ENCODE measurements around the gene WDR93.
"Not testable (repeated sequence)": the region's sequence is repeated elsewhere in the genome, so short reads cannot be mapped to it uniquely, and the experiment has no call there.

Gene WDR93

DNA sequence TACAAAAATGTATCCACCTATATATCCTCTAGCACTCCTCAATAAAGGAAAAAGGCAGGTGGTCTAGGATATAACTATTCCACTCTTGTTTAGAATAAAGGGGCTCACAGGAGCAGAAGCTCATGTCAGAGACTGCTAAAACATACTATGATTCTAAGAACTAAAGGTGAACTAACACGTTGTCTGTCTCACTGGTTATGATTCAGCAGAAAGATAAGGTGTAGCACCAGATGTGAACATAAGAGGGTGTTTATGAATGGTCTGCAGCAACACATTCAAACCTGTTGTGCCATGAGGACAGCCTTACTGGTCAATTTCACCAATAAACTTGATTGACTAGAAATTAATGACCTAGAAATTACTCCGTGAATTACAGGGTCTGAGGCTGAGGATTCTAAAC lies 4.6 kb upstream of the WDR93 start:
- no peak overlapping the region for H3K9ac ChIP-seq (ENCODE audit: low read depth in 1 of 2, low read length in 2 of 2)
- peaks cover 3 to 24% of the 10 kb centered on the region in 2 donors for H3K36me3 ChIP-seq (ENCODE audit: control insufficient read depth in 2 of 2, insufficient read depth in 2 of 2, low read length in 2 of 2)
- H3K4me3 ChIP-seq (ENCODE audit: low read length in 2 of 2) = no peak overlapping the region
- no peaks in the 10 kb centered on the region for H3K9me3 ChIP-seq (ENCODE audit: control insufficient read depth in 2 of 2, low read length in 2 of 2)
- H3K27ac ChIP-seq (ENCODE audit: low read depth in 2 of 2, low read length in 2 of 2) = no peak overlapping the region
- H3K4me1 ChIP-seq (ENCODE audit: control insufficient read depth in 2 of 2, insufficient read depth in 2 of 2, low read length in 2 of 2) = peaks cover 9 to 10% of the 10 kb centered on the region in 2 donors
- H3K27me3 ChIP-seq (ENCODE audit: control insufficient read depth in 2 of 2, insufficient read depth in 2 of 2, low read length in 2 of 2) = no peaks in the 10 kb centered on the region

DNA sequence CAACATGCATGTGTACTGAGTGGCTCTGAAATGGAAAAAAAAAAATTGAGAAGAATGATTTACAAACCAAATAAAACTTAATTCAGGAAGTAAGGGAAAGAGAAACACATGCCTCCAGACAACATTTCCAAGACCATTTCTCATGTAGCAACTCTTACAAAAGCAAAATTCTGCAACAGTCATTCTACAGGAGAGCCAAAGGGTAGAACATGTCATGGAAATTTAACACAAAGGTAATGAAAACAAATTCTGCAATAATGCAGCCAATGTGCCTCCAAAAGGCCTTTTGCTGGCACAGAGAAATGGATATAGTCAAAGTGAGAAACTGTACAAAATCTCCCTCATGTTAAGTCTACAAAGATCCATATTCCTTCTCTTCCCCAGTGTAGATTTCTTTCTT lies 4.1 kb upstream of the WDR93 start:
- Histone ChIP-seq H3K4me1 (ENCODE audit: control insufficient read depth in 2 of 2, insufficient read depth in 2 of 2, low read length in 2 of 2) (peaks cover 6 to 11% of the 10 kb centered on the region in 2 donors), H3K4me3 (ENCODE audit: low read length in 2 of 2) (no peak overlapping the region), H3K9me3 (ENCODE audit: control insufficient read depth in 2 of 2, low read length in 2 of 2) (no peaks in the 10 kb centered on the region), H3K27ac (ENCODE audit: low read depth in 2 of 2, low read length in 2 of 2) (no peak overlapping the region), H3K27me3 (ENCODE audit: control insufficient read depth in 2 of 2, insufficient read depth in 2 of 2, low read length in 2 of 2) (no peaks in the 10 kb centered on the region), H3K36me3 (ENCODE audit: control insufficient read depth in 2 of 2, insufficient read depth in 2 of 2, low read length in 2 of 2) (peaks cover 3 to 24% of the 10 kb centered on the region in 2 donors), H3K9ac (ENCODE audit: low read depth in 1 of 2, low read length in 2 of 2) (no peak overlapping the region)

- Histone ChIP-seq H3K4me3 (ENCODE audit: low read length in 2 of 2) (peak overlapping the region; percentile 96 to 98), H3K4me1 (ENCODE audit: control insufficient read depth in 2 of 2, insufficient read depth in 2 of 2, low read length in 2 of 2) (peaks cover 4 to 11% of the 10 kb centered on the region in 2 donors), H3K9ac (ENCODE audit: low read depth in 1 of 2, low read length in 2 of 2) (peak overlapping the region; percentile 95 to 96), H3K27ac (ENCODE audit: low read depth in 2 of 2, low read length in 2 of 2) (peak overlapping the region; percentile 80 to 88)
- H3K27me3 ChIP-seq (ENCODE audit: control insufficient read depth in 2 of 2, insufficient read depth in 2 of 2, low read length in 2 of 2); H3K36me3 ChIP-seq (ENCODE audit: control insufficient read depth in 2 of 2, insufficient read depth in 2 of 2, low read length in 2 of 2); H3K9me3 ChIP-seq (ENCODE audit: control insufficient read depth in 2 of 2, low read length in 2 of 2): not testable (repeated sequence)
Observed at GRCh38 chr15:89689930-89690275, 708 bp upstream of the WDR93 start.

- no peaks in the 10 kb centered on the region for H3K9me3 ChIP-seq (ENCODE audit: control insufficient read depth in 2 of 2, low read length in 2 of 2)
- H3K4me1 ChIP-seq (ENCODE audit: control insufficient read depth in 2 of 2, insufficient read depth in 2 of 2, low read length in 2 of 2) = peaks cover 4 to 9% of the 10 kb centered on the region in 2 donors
- H3K9ac ChIP-seq (ENCODE audit: low read depth in 1 of 2, low read length in 2 of 2) = no peak overlapping the region
- H3K4me3 ChIP-seq (ENCODE audit: low read length in 2 of 2) = no peak overlapping the region
- no peak overlapping the region for H3K27ac ChIP-seq (ENCODE audit: low read depth in 2 of 2, low read length in 2 of 2)
- H3K36me3 ChIP-seq (ENCODE audit: control insufficient read depth in 2 of 2, insufficient read depth in 2 of 2, low read length in 2 of 2) = no peaks in the 10 kb centered on the region
- H3K27me3 ChIP-seq (ENCODE audit: control insufficient read depth in 2 of 2, insufficient read depth in 2 of 2, low read length in 2 of 2) = no peaks in the 10 kb centered on the region
Observed at GRCh38 chr15:89693091-89693490, 2.5 kb downstream of the WDR93 start.

DNA sequence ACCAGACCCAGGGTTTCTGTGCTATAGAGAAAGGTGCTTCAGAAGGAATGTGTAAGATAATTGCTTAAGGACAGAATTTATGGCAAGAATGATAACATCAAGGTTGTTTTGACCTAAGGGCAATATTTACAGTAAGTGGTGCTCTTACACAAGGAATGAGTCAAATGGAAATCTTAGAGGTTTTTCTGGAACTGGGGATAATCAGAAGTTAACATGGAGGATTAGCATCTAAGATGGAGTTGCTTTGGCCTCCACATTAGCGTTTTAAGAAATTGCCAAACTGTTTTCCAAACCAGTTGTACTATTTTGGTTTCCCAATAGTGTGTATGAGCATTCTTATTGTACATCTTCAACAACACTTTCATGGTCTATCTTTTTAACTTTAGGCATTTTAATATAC lies 3.1 kb downstream of the WDR93 start:
- no peak overlapping the region for H3K27ac ChIP-seq (ENCODE audit: low read depth in 2 of 2, low read length in 2 of 2)
- no peaks in the 10 kb centered on the region for H3K36me3 ChIP-seq (ENCODE audit: control insufficient read depth in 2 of 2, insufficient read depth in 2 of 2, low read length in 2 of 2)
- no peaks in the 10 kb centered on the region for H3K9me3 ChIP-seq (ENCODE audit: control insufficient read depth in 2 of 2, low read length in 2 of 2)
- H3K9ac ChIP-seq (ENCODE audit: low read depth in 1 of 2, low read length in 2 of 2) = no peak overlapping the region
- peaks cover 4 to 8% of the 10 kb centered on the region in 2 donors for H3K4me1 ChIP-seq (ENCODE audit: control insufficient read depth in 2 of 2, insufficient read depth in 2 of 2, low read length in 2 of 2)
- no peaks in the 10 kb centered on the region for H3K27me3 ChIP-seq (ENCODE audit: control insufficient read depth in 2 of 2, insufficient read depth in 2 of 2, low read length in 2 of 2)
- no peak overlapping the region for H3K4me3 ChIP-seq (ENCODE audit: low read length in 2 of 2)

DNA sequence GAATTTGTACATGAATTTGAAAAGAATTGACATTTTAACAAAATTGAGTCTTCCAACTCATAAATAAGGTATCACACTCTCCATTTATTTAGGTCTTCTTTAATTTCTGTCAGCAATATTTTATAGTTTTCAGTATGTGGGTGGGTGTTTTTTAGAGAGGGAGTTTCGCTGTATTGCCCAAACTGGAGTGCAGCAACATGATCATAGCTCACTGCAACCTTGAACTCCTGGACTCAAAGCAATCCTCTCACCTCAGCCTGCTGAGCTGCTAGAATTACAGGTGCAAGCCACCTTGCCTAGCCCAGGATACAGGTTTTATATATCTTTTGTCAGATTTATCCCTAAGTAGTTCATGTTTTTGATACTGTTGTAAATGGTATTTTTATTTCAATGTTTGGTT lies 4.6 kb downstream of the WDR93 start:
- H3K36me3 ChIP-seq (ENCODE audit: control insufficient read depth in 2 of 2, insufficient read depth in 2 of 2, low read length in 2 of 2) = no peaks in the 10 kb centered on the region
- no peaks in the 10 kb centered on the region for H3K27me3 ChIP-seq (ENCODE audit: control insufficient read depth in 2 of 2, insufficient read depth in 2 of 2, low read length in 2 of 2)
- H3K9ac ChIP-seq (ENCODE audit: low read depth in 1 of 2, low read length in 2 of 2) = no peak overlapping the region
- no peaks in the 10 kb centered on the region for H3K9me3 ChIP-seq (ENCODE audit: control insufficient read depth in 2 of 2, low read length in 2 of 2)
- no peak overlapping the region for H3K4me3 ChIP-seq (ENCODE audit: low read length in 2 of 2)
- no peak overlapping the region for H3K27ac ChIP-seq (ENCODE audit: low read depth in 2 of 2, low read length in 2 of 2)
- H3K4me1 ChIP-seq (ENCODE audit: control insufficient read depth in 2 of 2, insufficient read depth in 2 of 2, low read length in 2 of 2) = peaks cover 0 to 3% of the 10 kb centered on the region in 2 donors

DNA sequence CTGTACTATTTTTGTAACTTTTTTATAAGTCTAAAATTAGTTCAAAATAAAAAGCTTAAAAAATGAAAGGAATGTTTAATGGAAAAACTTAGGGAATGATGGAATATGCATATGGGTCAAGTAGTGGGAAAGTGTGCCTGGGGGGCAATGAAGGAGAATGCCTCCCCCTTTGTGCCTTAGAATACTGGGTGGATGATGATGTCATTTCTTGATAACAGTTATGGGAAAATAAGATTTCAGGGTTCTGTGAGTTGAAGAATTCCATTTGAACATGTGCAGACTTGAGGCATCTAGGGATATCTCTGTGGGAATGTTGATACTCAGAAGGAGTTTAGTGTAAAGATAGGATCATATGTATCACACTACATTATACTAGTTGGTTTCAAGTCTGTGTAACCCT lies 13.8 kb downstream of the WDR93 start:
- Histone ChIP-seq H3K9me3 (ENCODE audit: control insufficient read depth in 2 of 2, low read length in 2 of 2) (no peaks in the 10 kb centered on the region), H3K4me3 (ENCODE audit: low read length in 2 of 2) (no peak overlapping the region), H3K27me3 (ENCODE audit: control insufficient read depth in 2 of 2, insufficient read depth in 2 of 2, low read length in 2 of 2) (no peaks in the 10 kb centered on the region), H3K36me3 (ENCODE audit: control insufficient read depth in 2 of 2, insufficient read depth in 2 of 2, low read length in 2 of 2) (no peaks in the 10 kb centered on the region), H3K27ac (ENCODE audit: low read depth in 2 of 2, low read length in 2 of 2) (no peak overlapping the region), H3K4me1 (ENCODE audit: control insufficient read depth in 2 of 2, insufficient read depth in 2 of 2, low read length in 2 of 2) (no peaks in the 10 kb centered on the region), H3K9ac (ENCODE audit: low read depth in 1 of 2, low read length in 2 of 2) (no peak overlapping the region)

- Histone ChIP-seq H3K9me3 (ENCODE audit: control insufficient read depth in 2 of 2, low read length in 2 of 2) (no peaks in the 10 kb centered on the region), H3K36me3 (ENCODE audit: control insufficient read depth in 2 of 2, insufficient read depth in 2 of 2, low read length in 2 of 2) (no peaks in the 10 kb centered on the region), H3K27me3 (ENCODE audit: control insufficient read depth in 2 of 2, insufficient read depth in 2 of 2, low read length in 2 of 2) (no peaks in the 10 kb centered on the region), H3K4me3 (ENCODE audit: low read length in 2 of 2) (no peak overlapping the region), H3K4me1 (ENCODE audit: control insufficient read depth in 2 of 2, insufficient read depth in 2 of 2, low read length in 2 of 2) (no peaks in the 10 kb centered on the region), H3K27ac (ENCODE audit: low read depth in 2 of 2, low read length in 2 of 2) (no peak overlapping the region), H3K9ac (ENCODE audit: low read depth in 1 of 2, low read length in 2 of 2) (no peak overlapping the region)
Observed at GRCh38 chr15:89707577-89707976, 17.0 kb downstream of the WDR93 start.

DNA sequence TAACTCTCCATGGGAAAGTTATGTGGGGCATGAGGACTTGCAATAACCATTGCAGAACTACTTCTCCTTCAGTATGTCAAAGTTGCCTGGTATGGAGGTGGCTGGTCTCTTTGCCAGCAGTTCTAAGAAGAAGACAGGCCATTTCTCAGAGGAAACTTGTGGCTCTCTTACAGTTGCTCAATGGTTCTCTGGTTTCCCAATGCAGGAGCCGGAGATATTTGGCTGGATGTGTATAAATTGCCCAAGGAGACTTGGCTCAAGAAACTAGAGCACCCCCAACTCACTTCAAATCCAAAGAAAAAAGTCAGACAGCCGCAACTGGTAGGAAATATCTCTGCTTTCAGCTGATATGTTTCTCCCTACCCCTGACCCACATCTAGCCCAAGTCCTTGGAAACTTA lies 24.2 kb downstream of the WDR93 start:
- no peaks in the 10 kb centered on the region for H3K4me1 ChIP-seq (ENCODE audit: control insufficient read depth in 2 of 2, insufficient read depth in 2 of 2, low read length in 2 of 2)
- no peak overlapping the region for H3K27ac ChIP-seq (ENCODE audit: low read depth in 2 of 2, low read length in 2 of 2)
- H3K9ac ChIP-seq (ENCODE audit: low read depth in 1 of 2, low read length in 2 of 2) = no peak overlapping the region
- H3K36me3 ChIP-seq (ENCODE audit: control insufficient read depth in 2 of 2, insufficient read depth in 2 of 2, low read length in 2 of 2) = no peaks in the 10 kb centered on the region
- H3K9me3 ChIP-seq (ENCODE audit: control insufficient read depth in 2 of 2, low read length in 2 of 2) = no peaks in the 10 kb centered on the region
- no peak overlapping the region for H3K4me3 ChIP-seq (ENCODE audit: low read length in 2 of 2)
- H3K27me3 ChIP-seq (ENCODE audit: control insufficient read depth in 2 of 2, insufficient read depth in 2 of 2, low read length in 2 of 2) = no peaks in the 10 kb centered on the region

- no peak overlapping the region for H3K27ac ChIP-seq (ENCODE audit: low read depth in 2 of 2, low read length in 2 of 2)
Observed at GRCh38 chr15:89723031-89723430, 32.4 kb downstream of the WDR93 start.

DNA sequence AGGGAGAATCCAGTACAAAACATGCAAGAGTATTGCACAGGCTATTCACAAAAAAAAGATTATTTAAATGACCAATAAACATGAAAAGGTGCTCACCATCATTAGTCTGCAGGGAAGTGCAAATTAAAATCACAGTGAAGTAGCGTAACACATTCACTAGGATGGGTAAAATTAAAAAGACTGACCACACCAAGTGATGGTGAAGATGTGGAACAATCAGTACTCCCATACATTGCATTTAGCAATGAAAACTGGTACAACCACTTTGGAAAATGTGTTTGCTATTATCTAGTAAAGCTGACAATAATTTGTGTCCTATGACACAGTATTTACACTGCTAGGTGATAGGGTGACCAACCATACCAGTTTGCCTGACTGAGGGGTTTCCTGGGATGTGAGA lies 34.0 kb downstream of the WDR93 start:
- Histone ChIP-seq H3K9me3 (ENCODE audit: control insufficient read depth in 2 of 2, low read length in 2 of 2) (peaks cover 0 to 2% of the 10 kb centered on the region in 2 donors), H3K27ac (ENCODE audit: low read depth in 2 of 2, low read length in 2 of 2) (no peak overlapping the region)

More at GRCh38 chr15:89723031-89723430, 32.4 kb downstream of the WDR93 start:
- peaks cover 0 to 2% of the 10 kb centered on the region in 2 donors for H3K9me3 ChIP-seq (ENCODE audit: control insufficient read depth in 2 of 2, low read length in 2 of 2)
- no peak overlapping the region for H3K4me3 ChIP-seq (ENCODE audit: low read length in 2 of 2)
- no peaks in the 10 kb centered on the region for H3K27me3 ChIP-seq (ENCODE audit: control insufficient read depth in 2 of 2, insufficient read depth in 2 of 2, low read length in 2 of 2)
- no peaks in the 10 kb centered on the region for H3K36me3 ChIP-seq (ENCODE audit: control insufficient read depth in 2 of 2, insufficient read depth in 2 of 2, low read length in 2 of 2)
- H3K9ac ChIP-seq (ENCODE audit: low read depth in 1 of 2, low read length in 2 of 2) = no peak overlapping the region
- no peaks in the 10 kb centered on the region for H3K4me1 ChIP-seq (ENCODE audit: control insufficient read depth in 2 of 2, insufficient read depth in 2 of 2, low read length in 2 of 2)

More for the DNA sequence above, 34.0 kb downstream of the WDR93 start:
- Histone ChIP-seq H3K4me3 (ENCODE audit: low read length in 2 of 2) (no peak overlapping the region), H3K27me3 (ENCODE audit: control insufficient read depth in 2 of 2, insufficient read depth in 2 of 2, low read length in 2 of 2) (no peaks in the 10 kb centered on the region), H3K36me3 (ENCODE audit: control insufficient read depth in 2 of 2, insufficient read depth in 2 of 2, low read length in 2 of 2) (no peaks in the 10 kb centered on the region), H3K9ac (ENCODE audit: low read depth in 1 of 2, low read length in 2 of 2) (no peak overlapping the region), H3K4me1 (ENCODE audit: control insufficient read depth in 2 of 2, insufficient read depth in 2 of 2, low read length in 2 of 2) (no peaks in the 10 kb centered on the region)
